GM23338 (cell line): ENCODE results near the gene TFEB. TPM values are rescaled to one million over a fixed set of nuclear protein-coding genes. Genes with fewer than 3 reads are reported as not detected.

Experiments
- ATAC-seq: fragments of 200-7000 bp; cut with Tn5 transposase; 3 replicates; pipeline ENCODE4 v1.9.1; 2020
- DNase-seq: peaks from one replicate; pipeline ENCODE4 v3.0.0-alpha.2; 2015; ENCODE audit warnings: low spot score
- H2AFZ ChIP-seq: fragments of 200-600 bp; sonication (generic); 2 replicates; pipeline ENCODE4 v1.8.0; 2016; ENCODE audit warnings: antibody characterized with exemption, mild to moderate bottlenecking, moderate library complexity
- H3F3A ChIP-seq: fragments of 200-600 bp; sonication (generic); replicated peaks from 2 replicates; pipeline ENCODE4 v1.8.0; 2017; ENCODE audit warnings: antibody characterized with exemption, mixed run types, low read depth
- H3K27ac ChIP-seq: fragments of 200-600 bp; sonication (generic); 2 replicates; pipeline ENCODE4 v1.6.1; 2016; ENCODE audit warnings: low read depth
- H3K27me3 ChIP-seq: fragments of 200-600 bp; sonication (generic); 2 replicates; pipeline ENCODE4 v1.8.0; 2016; ENCODE audit warnings: mild to moderate bottlenecking, mixed run types, moderate library complexity; ENCODE audit not compliant: insufficient read depth
- H3K36me3 ChIP-seq: fragments of 200-600 bp; sonication (generic); 2 replicates; pipeline ENCODE4 v1.8.0; 2016; ENCODE audit warnings: mild to moderate bottlenecking; ENCODE audit not compliant: insufficient read depth
- H3K4me1 ChIP-seq: fragments of 200-600 bp; sonication (generic); 2 replicates; pipeline ENCODE4 v1.8.0; 2016; ENCODE audit warnings: mild to moderate bottlenecking, moderate library complexity; ENCODE audit not compliant: insufficient read depth
- H3K4me2 ChIP-seq: fragments of 200-600 bp; sonication (generic); 2 replicates; pipeline ENCODE4 v1.7.1; 2017; ENCODE audit warnings: mixed run types
- H3K4me3 ChIP-seq: fragments of 200-600 bp; sonication (generic); 2 replicates; pipeline ENCODE4 v1.6.1; 2016; ENCODE audit warnings: mixed run types
- H3K79me2 ChIP-seq: fragments of 200-600 bp; sonication (generic); replicated peaks from 2 replicates; pipeline ENCODE4 v1.8.0; 2017; ENCODE audit warnings: mild to moderate bottlenecking; ENCODE audit not compliant: insufficient read depth
- H3K9me2 ChIP-seq: fragments of 200-600 bp; sonication (generic); 2 replicates; pipeline ENCODE4 v1.8.0; 2017; ENCODE audit not compliant: insufficient read depth
- H4K20me1 ChIP-seq: fragments of 200-600 bp; sonication (generic); replicated peaks from 2 replicates; pipeline ENCODE4 v1.8.0; 2017; ENCODE audit warnings: mild to moderate bottlenecking; ENCODE audit not compliant: insufficient read depth
- H3K27ac Mint-ChIP-seq: 2 replicates; pipeline ENCODE4 v1.8.0; 2020; ENCODE audit warnings: inconsistent platforms, mild to moderate bottlenecking, moderate library complexity, mixed read lengths
- H3K27me3 Mint-ChIP-seq: 3 replicates; pipeline ENCODE4 v1.8.0; 2022; ENCODE audit warnings: low read depth, mild to moderate bottlenecking, moderate library complexity, mixed read lengths, inconsistent platforms; ENCODE audit not compliant: insufficient read depth, poor library complexity
- H3K36me3 Mint-ChIP-seq: 3 replicates; pipeline ENCODE4 v1.8.0; 2021; ENCODE audit warnings: low read depth, mild to moderate bottlenecking, inconsistent platforms, moderate library complexity, mixed read lengths
- H3K4me1 Mint-ChIP-seq: 3 replicates; pipeline ENCODE4 v1.8.0; 2020; ENCODE audit warnings: mild to moderate bottlenecking, inconsistent platforms, mixed read lengths
- H3K4me3 Mint-ChIP-seq: 3 replicates; pipeline ENCODE4 v1.8.0; 2021; ENCODE audit warnings: moderate library complexity, mild to moderate bottlenecking, inconsistent platforms, mixed read lengths
- H3K9me3 Mint-ChIP-seq: 3 replicates; pipeline ENCODE4 v1.8.0; 2020; ENCODE audit warnings: moderate library complexity, mild to moderate bottlenecking, inconsistent platforms, mixed read lengths
- CREB1 ChIP-seq: fragments of 250-450 bp; sonication (Bioruptor Pico); IDR thresholded peaks from 2 replicates; pipeline ENCODE4 v1.5.0; 2020; ENCODE audit warnings: low read depth, mild to moderate bottlenecking, moderate library complexity
- EZH2 ChIP-seq: fragments of 200-600 bp; sonication (generic); IDR thresholded peaks from one replicate; pipeline ENCODE4 v1.8.0; 2017; ENCODE audit warnings: antibody characterized with exemption, mild to moderate bottlenecking, low read depth; ENCODE audit not compliant: unreplicated experiment
- JUNB ChIP-seq: IDR thresholded peaks from one replicate; pipeline ENCODE4 v1.6.1; 2016; ENCODE audit warnings: antibody characterized with exemption; ENCODE audit not compliant: unreplicated experiment
- NANOG ChIP-seq: IDR thresholded peaks from 2 replicates; pipeline ENCODE4 v1.6.1; 2016; ENCODE audit warnings: antibody characterized with exemption, borderline replicate concordance
- STAT1 ChIP-seq: IDR thresholded peaks from one replicate; pipeline ENCODE4 v1.6.1; 2016; ENCODE audit warnings: antibody characterized with exemption; ENCODE audit not compliant: unreplicated experiment
- ZNF331 ChIP-seq: fragments of 250-450 bp; sonication (Bioruptor Pico); IDR thresholded peaks from 2 replicates; pipeline ENCODE4 v1.5.0; 2020; ENCODE audit warnings: low read depth, mild to moderate bottlenecking, moderate library complexity
- polyA plus RNA-seq: library from polyadenylated mRNA; unstranded; fragments of >200 nt; fragmentation: Nextera tagmentation; extraction: Ambion mirVana; gene quantifications from 2 replicates; pipeline ENCODE4 v1.2.1, GENCODE V29; 2016
- total RNA-seq: library from RNA; depleted of rRNA; stranded (reverse); fragments of >200 nt; shearing (Covaris generic); gene quantifications from 2 replicates; pipeline ENCODE4 v1.2.3, GENCODE V29; 2014
- TF ChIP-seq, protein P1 (sequence below): IDR thresholded peaks from 2 replicates; pipeline ENCODE4 v1.6.1; 2016; ENCODE audit warnings: antibody characterized with exemption
- TF ChIP-seq, protein P2 (sequence below): IDR thresholded peaks from one replicate; pipeline ENCODE4 v1.6.1; 2018; ENCODE audit warnings: antibody characterized with exemption; ENCODE audit not compliant: unreplicated experiment

The TFEB gene
- total and polyA plus RNA-seq, 2 experiments from 2014 or later, result 1.3 to 4.3 TPM

DNA sequence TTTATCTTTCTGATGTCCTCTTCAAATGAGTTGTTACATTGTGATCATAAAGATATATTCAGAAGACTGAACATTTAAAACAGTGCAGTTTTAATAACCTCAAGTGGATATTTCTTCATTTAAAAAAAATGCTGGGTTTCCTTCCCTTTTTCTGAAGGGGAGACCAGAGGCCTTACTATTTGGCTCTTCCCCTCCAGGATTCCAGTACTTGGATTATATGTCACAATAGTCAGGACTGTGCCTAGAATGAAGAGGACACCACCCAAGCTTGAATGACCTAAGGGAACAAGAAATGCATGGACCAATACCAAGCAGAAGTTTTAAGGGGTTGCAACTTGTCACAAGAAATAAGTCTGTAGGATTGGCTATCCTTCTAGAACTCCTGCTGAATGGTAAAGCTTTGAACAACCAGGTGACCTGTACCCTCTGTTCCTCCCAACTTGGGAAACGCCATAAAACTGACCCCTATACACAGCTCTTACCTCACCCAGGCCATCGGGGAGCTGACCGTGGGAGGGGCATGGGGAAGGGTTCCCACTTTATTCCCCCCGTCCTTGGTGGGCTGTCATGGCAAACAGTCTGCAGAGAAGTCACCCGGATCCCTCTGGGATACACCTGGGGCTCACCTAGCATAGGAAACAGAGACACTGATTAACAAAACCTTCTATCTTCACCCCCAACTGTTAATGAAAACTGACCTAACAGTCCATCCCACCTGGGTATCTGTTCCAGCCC, 42.3 kb upstream of the TFEB start (continued):
- TF ChIP-seq ZNF331 (no peak), NANOG (no peak), CREB1 (no peak), STAT1 (no peak), EZH2 (no peak), JUNB (no peak)
- TF ChIP-seq, protein P1, sequence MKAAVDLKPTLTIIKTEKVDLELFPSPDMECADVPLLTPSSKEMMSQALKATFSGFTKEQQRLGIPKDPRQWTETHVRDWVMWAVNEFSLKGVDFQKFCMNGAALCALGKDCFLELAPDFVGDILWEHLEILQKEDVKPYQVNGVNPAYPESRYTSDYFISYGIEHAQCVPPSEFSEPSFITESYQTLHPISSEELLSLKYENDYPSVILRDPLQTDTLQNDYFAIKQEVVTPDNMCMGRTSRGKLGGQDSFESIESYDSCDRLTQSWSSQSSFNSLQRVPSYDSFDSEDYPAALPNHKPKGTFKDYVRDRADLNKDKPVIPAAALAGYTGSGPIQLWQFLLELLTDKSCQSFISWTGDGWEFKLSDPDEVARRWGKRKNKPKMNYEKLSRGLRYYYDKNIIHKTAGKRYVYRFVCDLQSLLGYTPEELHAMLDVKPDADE, result no peak
- TF ChIP-seq, protein P2, sequence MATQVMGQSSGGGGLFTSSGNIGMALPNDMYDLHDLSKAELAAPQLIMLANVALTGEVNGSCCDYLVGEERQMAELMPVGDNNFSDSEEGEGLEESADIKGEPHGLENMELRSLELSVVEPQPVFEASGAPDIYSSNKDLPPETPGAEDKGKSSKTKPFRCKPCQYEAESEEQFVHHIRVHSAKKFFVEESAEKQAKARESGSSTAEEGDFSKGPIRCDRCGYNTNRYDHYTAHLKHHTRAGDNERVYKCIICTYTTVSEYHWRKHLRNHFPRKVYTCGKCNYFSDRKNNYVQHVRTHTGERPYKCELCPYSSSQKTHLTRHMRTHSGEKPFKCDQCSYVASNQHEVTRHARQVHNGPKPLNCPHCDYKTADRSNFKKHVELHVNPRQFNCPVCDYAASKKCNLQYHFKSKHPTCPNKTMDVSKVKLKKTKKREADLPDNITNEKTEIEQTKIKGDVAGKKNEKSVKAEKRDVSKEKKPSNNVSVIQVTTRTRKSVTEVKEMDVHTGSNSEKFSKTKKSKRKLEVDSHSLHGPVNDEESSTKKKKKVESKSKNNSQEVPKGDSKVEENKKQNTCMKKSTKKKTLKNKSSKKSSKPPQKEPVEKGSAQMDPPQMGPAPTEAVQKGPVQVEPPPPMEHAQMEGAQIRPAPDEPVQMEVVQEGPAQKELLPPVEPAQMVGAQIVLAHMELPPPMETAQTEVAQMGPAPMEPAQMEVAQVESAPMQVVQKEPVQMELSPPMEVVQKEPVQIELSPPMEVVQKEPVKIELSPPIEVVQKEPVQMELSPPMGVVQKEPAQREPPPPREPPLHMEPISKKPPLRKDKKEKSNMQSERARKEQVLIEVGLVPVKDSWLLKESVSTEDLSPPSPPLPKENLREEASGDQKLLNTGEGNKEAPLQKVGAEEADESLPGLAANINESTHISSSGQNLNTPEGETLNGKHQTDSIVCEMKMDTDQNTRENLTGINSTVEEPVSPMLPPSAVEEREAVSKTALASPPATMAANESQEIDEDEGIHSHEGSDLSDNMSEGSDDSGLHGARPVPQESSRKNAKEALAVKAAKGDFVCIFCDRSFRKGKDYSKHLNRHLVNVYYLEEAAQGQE, result no peak

DNA sequence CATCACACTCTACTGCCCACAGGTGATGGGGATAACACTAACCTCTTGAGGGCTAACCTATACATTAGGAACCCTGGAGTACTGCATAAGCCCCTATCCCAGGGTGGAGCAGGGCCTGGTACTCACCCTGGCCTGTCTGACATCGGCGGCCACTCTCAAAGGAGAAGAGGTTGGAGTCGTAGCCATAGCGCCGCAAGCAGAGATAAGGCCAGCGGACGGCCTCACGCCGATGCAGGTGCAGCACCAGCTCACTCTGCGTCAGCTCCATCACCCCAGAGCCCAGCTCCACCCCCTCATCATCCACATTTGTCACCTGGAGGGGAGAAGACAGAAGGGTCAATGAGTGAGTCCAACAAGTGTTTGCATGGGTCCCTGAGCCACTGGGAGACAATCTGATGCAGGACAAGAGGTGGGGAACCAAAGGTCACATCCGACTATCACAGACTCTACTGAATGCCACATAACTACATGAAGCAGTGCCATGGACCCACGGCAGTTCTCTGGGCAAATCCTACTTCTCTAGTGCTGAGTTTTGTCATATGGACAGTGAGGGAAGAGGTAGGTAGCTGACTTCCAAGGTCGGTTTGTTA, 40.0 kb upstream of the TFEB start:
- Mint-ChIP-seq H3K36me3 (peaks cover 19% of the 10 kb centered on the region), H3K27ac (no peak overlapping the region), H3K27me3 (peaks cover 16% of the 10 kb centered on the region), H3K4me3 (no peak overlapping the region), H3K9me3 (no peaks in the 10 kb centered on the region), H3K4me1 (peaks cover 6% of the 10 kb centered on the region; the same call in 2 of the 3 replicates)
- TF ChIP-seq EZH2 (no peak), JUNB (no peak)
- H3K36me3 ChIP-seq, result no peaks in the 10 kb centered on the region; the same call in 1 of the 2 replicates
- ATAC-seq (no peak), DNase-seq (no peak)
- H4K20me1 ChIP-seq, result no peaks in the 10 kb centered on the region
- 0 out of 2 replicates have a peak, but pooled peaks cover 7% of the 10 kb centered on the region for H3K79me2 ChIP-seq
- peaks cover 9% of the 10 kb centered on the region; the same call in 1 of the 2 replicates for H3K27me3 ChIP-seq
- H3K4me2 ChIP-seq, result no peak overlapping the region
- H3K4me1 ChIP-seq, result peaks cover 6% of the 10 kb centered on the region
- H3K27ac ChIP-seq, result no peak overlapping the region
- H3K9me2 ChIP-seq, result no peaks in the 10 kb centered on the region
- H3F3A ChIP-seq, result peaks cover 5% of the 10 kb centered on the region; the same call in 1 of the 2 replicates
- no peak overlapping the region for H3K4me3 ChIP-seq
- no peak overlapping the region for H2AFZ ChIP-seq
